GM19395 (cell line): Measurements from ENCODE around the gene WWC2.
"Not testable (repeated sequence)": the region's sequence is repeated elsewhere in the genome, so short reads cannot be mapped to it uniquely, and the experiment has no call there.

Source experiments
- ATAC-seq: cut with Tn5 transposase; IDR thresholded peaks from one replicate; pipeline ENCODE4 v1.9.1; 2021; ENCODE audit warnings: mild to moderate bottlenecking, moderate library complexity; ENCODE audit not compliant: unreplicated experiment

Gene WWC2

GRCh38 chr4:183171484-183172267 is 72.6 kb downstream of the WWC2 start:
- ATAC-seq = no peak

- ATAC-seq = no peak
Observed at GRCh38 chr4:183172881-183173280, 73.8 kb downstream of the WWC2 start.

DNA sequence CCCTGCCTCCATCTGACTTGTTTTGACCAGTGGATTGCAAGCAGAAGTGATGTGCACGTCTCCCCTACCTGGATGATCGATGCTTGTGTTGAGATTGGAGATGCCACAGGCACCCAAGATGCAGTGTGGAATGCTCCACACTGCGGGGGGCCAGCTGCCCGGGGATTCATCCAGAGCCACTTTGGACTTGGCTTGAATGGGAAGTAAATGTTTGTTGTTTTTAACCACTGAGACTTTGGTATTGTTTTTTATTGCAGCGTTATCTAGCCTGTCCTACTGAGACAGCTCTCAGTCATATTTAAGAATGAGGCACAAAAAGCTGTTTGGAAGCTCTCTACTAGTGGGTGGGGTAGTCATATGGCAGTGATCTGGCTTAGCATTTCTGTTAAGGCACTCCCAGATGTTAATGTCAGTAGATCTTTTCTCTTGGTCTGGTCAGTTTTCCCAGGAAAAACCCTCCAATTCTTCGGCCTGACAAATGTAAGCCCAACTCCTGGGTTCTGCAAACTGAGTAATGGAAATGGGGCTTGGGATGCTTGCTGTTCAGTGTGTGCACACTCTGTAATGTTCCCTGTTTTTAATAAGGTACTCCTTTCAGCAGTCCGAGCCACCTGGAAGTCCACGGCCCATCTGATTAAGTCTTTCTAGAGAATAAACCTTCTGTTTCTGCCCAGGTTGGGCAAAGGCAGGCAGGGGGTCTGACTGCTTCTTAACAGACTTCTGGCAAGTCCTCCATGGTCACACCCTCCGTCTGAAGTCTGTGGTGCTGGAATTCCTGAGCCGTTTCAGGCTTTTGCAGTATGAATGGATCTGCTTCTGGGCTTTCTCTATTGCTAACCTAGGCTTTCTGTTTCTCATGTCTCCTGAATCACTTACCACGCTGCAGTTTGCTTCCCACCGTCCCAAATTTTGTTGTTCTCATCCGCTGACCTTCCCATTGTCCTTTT is 74.8 kb downstream of the WWC2 start:
- ATAC-seq = no peak

DNA sequence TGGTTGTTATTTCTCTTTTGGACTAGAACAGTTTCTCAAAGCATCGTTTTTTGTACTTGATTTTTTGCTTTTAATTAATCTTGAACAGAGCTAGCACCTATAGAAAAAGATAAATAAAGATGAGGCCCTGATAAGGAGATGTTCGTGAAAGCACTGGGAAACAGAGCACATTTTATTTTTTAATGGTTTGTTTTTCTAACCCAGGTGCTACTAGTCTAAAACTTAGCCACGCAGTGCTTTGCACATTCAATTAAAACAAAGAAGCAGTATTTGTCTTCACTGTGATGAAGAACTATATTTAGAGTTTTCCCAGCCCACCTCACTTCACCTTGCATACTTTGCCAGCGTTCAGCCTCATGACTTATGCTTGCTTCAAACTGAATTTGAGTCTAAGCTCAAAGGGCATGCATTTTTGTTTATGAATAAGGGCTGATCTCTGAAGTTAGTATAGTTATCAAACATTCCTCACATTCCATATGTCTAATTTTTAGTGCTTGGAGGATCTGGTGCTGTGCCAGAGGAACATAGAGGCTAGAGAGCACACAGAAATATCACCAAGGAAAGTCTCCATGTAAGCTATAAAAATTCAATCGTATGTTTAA is 76.7 kb downstream of the WWC2 start:
- ATAC-seq = no peak

DNA sequence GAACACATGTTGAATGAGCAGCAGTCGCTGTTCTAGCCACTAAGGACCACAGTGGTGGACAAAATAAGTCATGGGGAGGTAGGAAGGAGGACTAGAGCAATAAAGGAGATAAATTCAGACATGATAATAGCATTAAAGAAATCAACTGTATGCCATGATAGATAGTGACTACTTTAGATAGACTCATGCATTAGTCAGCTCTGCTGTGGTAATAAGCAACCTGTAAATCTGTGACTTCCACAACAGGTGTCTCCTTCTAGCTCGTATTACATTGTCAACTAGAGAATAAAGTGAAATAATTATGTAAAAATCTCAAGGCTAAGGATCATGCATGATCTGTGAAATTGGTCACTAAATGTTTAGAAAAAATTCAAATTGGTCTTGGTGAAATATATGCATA is 77.9 kb downstream of the WWC2 start:
- no peak for ATAC-seq

- ATAC-seq = no peak
Observed at GRCh38 chr4:183178201-183178600, 79.1 kb downstream of the WWC2 start.

DNA sequence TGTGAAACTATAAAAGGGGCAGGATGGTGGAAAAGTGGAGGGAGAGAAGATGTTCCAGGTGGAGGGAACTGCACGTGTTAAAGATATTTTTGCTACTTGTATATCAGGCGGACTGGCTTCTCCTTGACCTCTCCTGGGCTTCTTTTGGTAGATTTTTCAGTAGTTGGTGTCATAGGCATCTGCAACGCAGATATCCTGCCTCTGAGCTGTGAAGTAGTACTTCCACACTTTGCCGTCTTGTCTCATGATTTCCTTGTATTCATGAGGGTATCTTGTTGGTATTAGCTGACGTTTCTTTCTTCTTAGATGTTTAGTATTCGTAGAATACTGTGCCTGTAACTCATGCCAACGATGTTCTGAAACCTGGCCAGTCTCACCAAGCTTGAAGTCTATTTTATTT is 81.0 kb downstream of the WWC2 start:
- no peak for ATAC-seq

DNA sequence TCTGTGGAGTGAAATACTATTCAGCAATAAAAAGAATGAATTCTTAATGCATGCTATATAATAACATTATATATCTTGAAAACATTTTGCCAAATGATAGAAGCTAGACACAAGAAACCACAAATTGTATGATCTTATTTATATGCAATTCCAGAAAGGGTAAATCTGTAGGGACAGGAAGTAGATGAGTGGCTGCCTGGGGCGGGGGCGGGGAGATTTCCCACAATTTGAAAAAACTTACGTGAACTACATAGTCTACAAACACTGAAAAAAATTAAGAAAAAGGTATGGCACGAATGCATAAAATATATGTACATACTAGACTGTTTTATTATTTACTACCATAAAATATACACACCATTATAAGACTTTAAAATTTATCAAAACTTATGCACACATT is 81.6 kb downstream of the WWC2 start:
- ATAC-seq = no peak

DNA sequence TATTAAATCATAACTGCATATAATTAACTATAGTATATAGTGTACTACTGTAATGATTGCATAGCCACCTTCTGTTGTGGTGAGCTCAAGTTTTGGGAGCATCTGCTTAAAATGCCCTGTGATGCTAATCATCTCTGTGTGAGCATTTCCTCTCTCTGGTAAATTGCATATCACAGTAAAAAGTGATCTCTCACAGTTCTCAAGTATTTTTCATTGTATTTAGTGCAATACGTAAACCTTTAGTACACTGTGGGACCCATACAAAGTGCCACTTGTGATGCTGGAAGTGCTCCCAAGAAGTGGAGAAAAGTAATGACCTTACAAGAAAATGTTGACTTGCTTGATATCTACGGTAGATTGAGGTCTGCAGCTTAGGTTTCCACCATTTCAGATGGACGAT is 82.0 kb downstream of the WWC2 start:
- no peak for ATAC-seq

DNA sequence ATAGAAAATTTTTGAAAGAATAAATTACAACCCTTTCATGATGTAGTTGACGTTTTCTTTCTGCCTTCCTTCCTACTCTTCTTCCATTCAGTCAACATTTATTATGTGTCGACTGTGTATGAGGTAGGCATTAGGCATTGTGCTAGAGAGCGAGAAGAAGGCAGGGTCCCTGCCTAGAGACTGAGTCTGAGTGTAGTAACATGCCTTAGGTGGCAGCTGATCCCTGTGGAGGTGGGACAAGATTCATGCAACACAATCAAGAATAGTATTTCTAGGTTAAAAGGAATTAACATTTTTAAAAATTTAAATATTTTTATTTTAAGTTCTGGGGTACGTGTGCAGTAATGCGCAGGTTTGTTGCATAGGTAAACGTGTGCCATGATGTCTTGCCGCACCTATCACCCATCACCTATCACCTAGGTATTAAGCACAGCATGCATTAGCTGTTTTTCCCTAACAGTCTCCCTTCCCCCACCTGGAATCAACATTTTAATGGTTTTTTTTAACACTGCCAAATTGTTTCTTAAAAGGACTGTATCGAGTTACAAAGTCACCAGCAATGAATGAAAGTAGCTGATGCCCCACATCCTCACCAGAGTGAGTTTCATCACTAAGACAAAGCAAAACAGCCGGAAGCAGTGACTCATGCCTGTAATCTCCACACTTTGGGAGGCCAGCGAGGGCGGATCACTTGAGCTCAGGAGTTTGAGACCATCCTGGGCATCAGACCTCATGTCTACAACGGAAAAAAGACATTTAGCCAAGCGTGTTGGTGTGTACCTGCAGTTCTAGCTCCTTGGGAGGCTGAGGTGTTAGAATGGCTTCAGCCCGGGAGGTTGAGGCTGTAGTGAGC is 84.0 kb downstream of the WWC2 start:
- no peak for ATAC-seq

GRCh38 chr4:183183906-183184535 is 85.0 kb downstream of the WWC2 start:
- ATAC-seq = no peak

GRCh38 chr4:183185018-183185417 is 86.0 kb downstream of the WWC2 start:
- ATAC-seq = peak; percentile 56

- no peak for ATAC-seq
Observed at GRCh38 chr4:183185559-183185958, 86.5 kb downstream of the WWC2 start.

DNA sequence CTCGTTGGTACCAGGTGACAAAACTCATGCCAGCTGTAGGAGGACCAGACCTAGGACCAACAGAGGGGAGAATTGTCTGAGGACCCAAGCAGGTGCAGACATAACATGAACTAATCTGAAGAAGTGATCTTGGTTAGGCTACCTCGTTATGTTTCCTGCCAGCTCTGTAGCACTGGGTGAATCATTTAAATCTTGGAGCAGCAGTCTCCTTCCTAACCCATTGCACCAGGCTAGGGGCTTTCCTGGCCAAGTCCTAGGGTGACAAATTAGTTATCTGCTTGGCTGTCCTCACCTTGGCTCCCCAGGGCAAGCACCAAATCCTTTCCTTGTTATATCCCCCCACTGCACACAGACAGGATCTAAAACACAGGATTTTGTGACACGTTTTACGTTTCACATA is 87.8 kb downstream of the WWC2 start:
- no peak for ATAC-seq

GRCh38 chr4:183190900-183191527 is 92.0 kb downstream of the WWC2 start:
- no peak for ATAC-seq

GRCh38 chr4:183191630-183192029 is 92.6 kb downstream of the WWC2 start:
- ATAC-seq = no peak

GRCh38 chr4:183192571-183192970 is 93.5 kb downstream of the WWC2 start:
- no peak for ATAC-seq

DNA sequence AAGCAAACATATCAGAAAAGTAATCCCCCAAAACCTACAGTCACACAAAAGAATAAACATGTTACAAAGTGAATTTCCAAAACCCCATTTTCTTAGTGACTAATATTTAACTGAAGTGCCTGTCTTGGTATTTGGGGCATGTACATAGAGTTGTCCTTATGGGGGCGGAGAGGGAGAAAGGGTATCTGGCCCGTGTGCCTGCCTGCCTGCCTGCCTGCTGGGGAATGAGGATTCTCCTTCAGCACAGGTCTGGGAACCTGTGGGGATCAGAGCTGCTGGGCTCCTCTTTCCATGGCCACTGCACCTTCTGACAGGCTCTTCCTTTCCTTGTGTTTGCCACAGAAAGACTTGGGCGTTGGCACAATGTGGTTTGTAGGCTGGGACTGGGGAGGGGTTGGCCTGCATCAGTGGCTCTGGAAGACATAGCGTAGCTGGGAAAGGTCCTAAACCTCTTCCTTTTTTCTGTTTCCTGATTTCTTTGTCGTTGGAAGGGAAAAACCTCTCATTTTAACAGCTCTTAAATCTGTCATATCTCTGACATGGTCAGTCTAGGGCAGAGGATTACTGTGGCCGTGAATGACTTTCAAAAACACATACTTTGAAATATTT is 94.8 kb downstream of the WWC2 start:
- not testable (repeated sequence) for ATAC-seq

DNA sequence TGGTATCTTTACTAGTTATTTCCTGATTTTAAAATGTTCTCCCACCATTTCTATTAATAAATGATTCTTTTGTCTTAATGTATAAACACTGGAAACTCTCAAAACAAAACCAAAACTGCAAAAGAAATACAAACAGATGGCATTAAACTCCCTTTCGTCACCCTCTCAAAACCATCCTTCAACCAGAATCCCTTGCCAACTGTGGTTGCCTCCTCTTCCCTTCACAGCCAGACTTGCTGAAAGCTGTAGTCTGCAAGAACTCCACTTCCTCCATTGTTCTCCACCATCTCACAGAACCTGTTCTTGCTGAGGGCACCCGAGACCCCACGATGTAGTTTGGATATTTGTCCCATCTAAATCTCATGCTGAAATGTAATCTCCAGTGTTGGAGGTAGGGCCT is 96.5 kb downstream of the WWC2 start:
- no peak for ATAC-seq
